SH-SY5Y (cell line): Measurements from ENCODE around the gene APOLD1.

Experiments used
- GATA2 ChIP-seq: IDR thresholded peaks from 2 replicates; pipeline ENCODE4 v1.6.1; 2011; ENCODE audit warnings: mild to moderate bottlenecking, low read depth, low read length
- GATA3 ChIP-seq: IDR thresholded peaks from 2 replicates; pipeline ENCODE4 v1.6.1; 2011; ENCODE audit warnings: low read depth, mild to moderate bottlenecking, low read length, moderate library complexity

DNA sequence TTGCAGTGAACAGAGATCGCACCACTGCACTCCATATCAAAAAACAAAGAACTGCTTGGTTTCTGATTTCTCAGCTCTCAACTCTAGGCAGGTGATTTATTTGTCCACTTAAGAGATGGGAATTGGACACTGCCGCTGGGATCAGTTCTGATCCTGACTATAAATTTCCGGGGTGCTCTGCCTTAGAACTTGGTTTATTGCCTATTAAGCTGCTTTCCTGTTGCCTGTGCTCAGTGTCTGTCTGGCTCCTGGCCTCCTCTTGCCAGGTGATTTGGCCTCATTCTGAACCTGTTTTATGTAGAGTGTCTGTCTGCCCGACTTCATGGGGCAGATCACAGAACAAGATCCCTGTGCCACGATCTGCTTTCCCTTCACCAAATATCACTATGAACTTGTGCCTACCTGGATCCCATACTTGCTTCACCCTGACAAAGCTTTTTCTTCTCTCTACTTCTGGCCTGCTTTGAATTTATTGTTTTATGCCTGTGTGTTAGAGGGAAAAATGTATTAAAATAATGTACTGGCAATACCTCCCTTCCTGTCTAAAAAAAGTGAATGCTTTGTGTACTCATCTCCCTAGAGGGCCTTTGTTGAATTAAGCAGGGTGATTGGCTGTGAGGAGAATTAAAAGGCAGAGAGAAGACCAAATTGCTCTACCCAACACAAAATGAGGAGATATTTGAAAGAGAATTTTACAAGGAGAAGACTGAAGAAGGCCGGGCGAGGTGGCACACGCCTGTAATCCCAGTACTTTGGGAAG is 40.7 kb upstream of the APOLD1 start:
- no peak for TF ChIP-seq GATA2
- TF ChIP-seq GATA3: no peak
